ENCODE measurements around the gene NOS2. TPM values are rescaled to one million over a fixed set of nuclear protein-coding genes. Genes with fewer than 3 reads are reported as not detected.
"Not testable (repeated sequence)": the region's sequence is repeated elsewhere in the genome, so short reads cannot be mapped to it uniquely, and the experiment has no call there.

The NOS2 gene
- polyA plus RNA-seq (2011; rRNA removed) (not detected in 2 replicates), polyA minus RNA-seq (2011; rRNA and poly(A)+ RNA removed) (not detected in 2 replicates)

DNA sequence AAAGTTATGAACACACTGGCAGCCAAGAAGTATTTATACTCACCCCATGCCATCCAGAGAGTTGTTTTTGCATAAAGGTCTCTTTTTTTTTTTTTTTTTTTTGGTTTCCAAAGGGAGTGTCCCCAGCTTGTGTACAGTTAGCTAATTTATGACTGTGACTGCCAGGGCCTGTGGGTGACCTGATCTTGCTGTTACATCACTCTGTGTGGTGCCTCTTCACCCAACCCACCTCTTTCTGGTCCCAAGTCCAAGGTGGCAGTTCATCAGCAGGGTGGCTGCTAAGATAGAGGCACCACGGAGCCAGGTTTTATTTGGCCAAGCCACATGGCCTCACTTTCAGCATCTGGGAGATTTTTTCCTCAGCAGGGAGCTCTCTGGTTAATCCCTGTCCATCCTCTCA, at the start of gene NOS2:
Gene NOS2 (minus strand): TSS at position 8 of the 400 bp plus-strand sequence. CDS start 1,720 bp downstream, outside the sequence.
- TF ChIP-seq, protein P1, sequence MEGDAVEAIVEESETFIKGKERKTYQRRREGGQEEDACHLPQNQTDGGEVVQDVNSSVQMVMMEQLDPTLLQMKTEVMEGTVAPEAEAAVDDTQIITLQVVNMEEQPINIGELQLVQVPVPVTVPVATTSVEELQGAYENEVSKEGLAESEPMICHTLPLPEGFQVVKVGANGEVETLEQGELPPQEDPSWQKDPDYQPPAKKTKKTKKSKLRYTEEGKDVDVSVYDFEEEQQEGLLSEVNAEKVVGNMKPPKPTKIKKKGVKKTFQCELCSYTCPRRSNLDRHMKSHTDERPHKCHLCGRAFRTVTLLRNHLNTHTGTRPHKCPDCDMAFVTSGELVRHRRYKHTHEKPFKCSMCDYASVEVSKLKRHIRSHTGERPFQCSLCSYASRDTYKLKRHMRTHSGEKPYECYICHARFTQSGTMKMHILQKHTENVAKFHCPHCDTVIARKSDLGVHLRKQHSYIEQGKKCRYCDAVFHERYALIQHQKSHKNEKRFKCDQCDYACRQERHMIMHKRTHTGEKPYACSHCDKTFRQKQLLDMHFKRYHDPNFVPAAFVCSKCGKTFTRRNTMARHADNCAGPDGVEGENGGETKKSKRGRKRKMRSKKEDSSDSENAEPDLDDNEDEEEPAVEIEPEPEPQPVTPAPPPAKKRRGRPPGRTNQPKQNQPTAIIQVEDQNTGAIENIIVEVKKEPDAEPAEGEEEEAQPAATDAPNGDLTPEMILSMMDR (IDR thresholded peaks at IDR 0.05; ENCODE audit: low read depth, low read length) = no peak
- Histone ChIP-seq H3K4me3 (ENCODE audit: low read depth, low read length) (no peak within 1 kb of the TSS), H3K9me3 (ENCODE audit: control insufficient read depth, insufficient read depth, low read length) (no peaks in the 10 kb centered on the region), H3K27me3 (ENCODE audit: control insufficient read depth, insufficient read depth, low read length) (peaks cover 14% of the 10 kb centered on the region), H3K27ac (ENCODE audit: low read depth, low read length) (no peak within 1 kb of the TSS)
- ChIA-PET CTCF (interaction anchor here (9.0 kb wide), 1 partner anchor 81 kb away, joined by 291 read pairs; no protein-coding TSS in a partner anchor), POLR2A (interaction anchor here (0.7 kb wide), 1 partner anchor 99 kb away, joined by 3 read pairs; no protein-coding TSS in a partner anchor)
- DNase-seq (ENCODE audit: low read depth, low spot score) = no peak

DNA sequence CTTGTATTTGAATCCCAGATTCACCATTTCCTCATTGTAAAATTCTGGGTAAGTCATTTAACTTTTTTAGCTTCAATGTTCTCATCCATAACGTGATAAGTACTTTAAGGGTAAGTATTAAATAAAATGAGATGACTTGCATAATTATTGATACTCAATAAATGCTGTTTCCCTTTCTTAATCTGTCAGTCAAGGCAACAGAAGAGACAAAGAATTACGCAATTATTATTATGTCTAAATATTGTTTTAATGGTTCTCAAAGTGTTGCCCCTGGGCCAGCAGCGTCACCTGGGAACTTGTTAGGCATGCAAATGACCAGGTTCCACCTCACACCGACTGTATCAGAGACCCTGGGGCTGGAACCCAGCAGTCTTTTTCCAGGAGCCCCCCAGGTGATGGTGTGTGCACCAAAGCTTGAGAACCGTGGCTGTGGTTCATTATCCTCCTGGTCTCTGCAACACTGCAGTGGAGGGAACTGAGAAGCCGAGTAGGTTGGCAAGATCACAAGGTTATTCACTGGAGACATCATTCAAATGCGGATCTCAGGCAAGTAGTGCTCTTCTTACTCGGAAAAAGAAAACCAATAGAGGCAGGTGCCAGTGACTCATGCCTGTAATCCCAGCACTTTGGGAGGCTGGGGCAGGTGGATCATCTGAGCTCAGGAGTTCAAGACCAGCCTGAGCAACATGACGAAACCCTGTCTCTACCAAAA, 49.3 kb upstream of the NOS2 start:
- no peak overlapping the region for H3K4me3 ChIP-seq (ENCODE audit: low read depth, low read length)
- POLR2A ChIA-PET = no interaction called here
- CTCF ChIA-PET = interaction anchor here (0.6 to 1.4 kb wide), 3 partner anchors 30 to 403 kb away, joined by 3 to 4 read pairs (median 3); no protein-coding TSS in a partner anchor

DNA sequence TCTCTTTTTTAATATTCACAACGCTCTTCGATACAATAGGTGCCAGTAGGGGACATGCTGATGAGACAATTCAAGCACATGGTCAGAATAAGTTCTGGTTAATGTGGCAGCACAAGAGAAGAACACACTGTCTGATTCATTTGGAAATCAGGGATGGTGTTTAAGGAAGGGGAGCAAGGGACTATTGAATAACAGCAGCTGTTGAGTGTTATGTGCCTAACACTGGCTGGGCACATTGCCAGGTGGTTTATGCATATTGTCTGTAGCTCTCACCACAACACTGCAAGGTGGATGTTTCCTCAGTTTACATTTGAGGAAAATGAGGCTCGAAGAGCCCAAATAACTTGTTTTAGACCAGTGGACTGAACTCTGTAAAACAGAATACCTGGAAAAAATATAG, 48.6 kb upstream of the NOS2 start:
- CTCF ChIA-PET = interaction anchor here (1.4 kb wide), 1 partner anchor 31 kb away, joined by 3 read pairs; no protein-coding TSS in a partner anchor
- H3K4me3 ChIP-seq (ENCODE audit: low read depth, low read length) = no peak overlapping the region
- TF ChIP-seq, protein P1 (IDR thresholded peaks at IDR 0.05; ENCODE audit: low read depth, low read length) = no peak
- peaks cover 5% of the 10 kb centered on the region for H3K27me3 ChIP-seq (ENCODE audit: control insufficient read depth, insufficient read depth, low read length)
- DNase-seq (ENCODE audit: low read depth, low spot score) = no peak
- H3K27ac ChIP-seq (ENCODE audit: low read depth, low read length) = no peak overlapping the region
- POLR2A ChIA-PET = no interaction called here
- H3K9me3 ChIP-seq (ENCODE audit: control insufficient read depth, insufficient read depth, low read length) = no peaks in the 10 kb centered on the region; the same call in 1 of the 2 replicates

More for the DNA sequence above, 49.3 kb upstream of the NOS2 start:
- Histone ChIP-seq H3K27me3 (ENCODE audit: control insufficient read depth, insufficient read depth, low read length) (peaks cover 5% of the 10 kb centered on the region), H3K27ac (ENCODE audit: low read depth, low read length) (no peak overlapping the region), H3K9me3 (ENCODE audit: control insufficient read depth, insufficient read depth, low read length) (no peaks in the 10 kb centered on the region; the same call in 1 of the 2 replicates)
- DNase-seq (ENCODE audit: low read depth, low spot score) = no peak
- TF ChIP-seq, protein P1 (IDR thresholded peaks at IDR 0.05; ENCODE audit: low read depth, low read length) = no peak

DNA sequence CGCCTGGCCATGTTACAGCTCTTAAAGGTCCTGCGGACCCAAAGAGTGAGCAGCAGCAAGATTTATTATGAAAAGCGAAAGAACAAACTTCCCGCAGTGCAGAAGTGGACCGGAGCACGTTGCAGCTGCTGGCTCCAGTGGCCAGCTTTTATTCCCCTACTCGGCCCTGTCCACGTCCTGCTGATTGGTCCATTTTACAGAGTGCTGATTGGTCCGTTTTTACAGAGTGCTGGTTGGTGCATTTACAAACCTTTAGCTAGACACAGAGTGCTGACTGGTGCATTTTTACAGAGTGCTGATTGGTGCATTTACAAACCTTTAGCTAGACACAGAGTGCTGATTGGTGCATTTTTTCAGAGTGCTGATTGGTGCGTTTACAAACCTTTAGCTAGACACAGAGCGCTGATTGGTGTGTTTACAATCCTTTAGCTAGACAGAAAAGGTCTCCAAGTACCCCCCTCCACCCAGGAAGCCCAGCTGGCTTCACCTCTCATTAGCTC, 46.5 kb upstream of the NOS2 start:
- POLR2A ChIA-PET; CTCF ChIA-PET; H3K9me3 ChIP-seq (ENCODE audit: control insufficient read depth, insufficient read depth, low read length); DNase-seq (ENCODE audit: low read depth, low spot score); H3K27me3 ChIP-seq (ENCODE audit: control insufficient read depth, insufficient read depth, low read length); H3K4me3 ChIP-seq (ENCODE audit: low read depth, low read length); H3K27ac ChIP-seq (ENCODE audit: low read depth, low read length): not testable (repeated sequence)

DNA sequence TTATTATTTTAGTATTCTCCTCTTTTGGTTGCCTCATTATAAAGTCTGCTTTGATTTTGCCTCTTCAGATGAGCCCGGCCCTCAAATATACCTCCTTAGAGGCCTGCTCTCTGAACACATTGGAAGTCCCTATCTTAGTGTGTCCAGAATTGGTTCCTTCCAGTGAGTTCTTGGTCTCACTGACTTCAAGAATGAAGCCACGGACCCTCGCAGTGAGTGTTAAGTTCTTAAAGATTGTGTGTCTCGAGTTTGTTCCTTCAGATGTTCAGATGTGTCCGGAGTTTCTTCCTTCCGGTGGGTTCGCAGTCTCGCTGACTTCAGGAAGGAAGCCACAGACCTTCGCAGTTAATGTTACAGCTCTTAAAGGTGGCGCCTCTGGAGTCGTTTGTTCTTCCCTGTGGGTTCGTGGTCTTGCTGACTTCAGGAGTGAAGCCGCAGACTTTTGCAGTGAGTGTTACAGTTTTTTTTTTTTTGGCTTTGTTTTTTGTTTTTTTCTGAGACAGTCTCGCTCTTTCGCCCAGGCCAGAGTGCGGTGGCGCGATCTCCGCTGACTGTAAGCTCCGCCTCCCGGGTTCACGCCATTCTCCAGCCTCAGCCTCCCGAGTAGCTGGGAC, 45.8 kb upstream of the NOS2 start:
- no peak overlapping the region for H3K27ac ChIP-seq (ENCODE audit: low read depth, low read length)
- no peaks in the 10 kb centered on the region for H3K27me3 ChIP-seq (ENCODE audit: control insufficient read depth, insufficient read depth, low read length)
- CTCF ChIA-PET = no interaction called here
- H3K4me3 ChIP-seq (ENCODE audit: low read depth, low read length) = no peak overlapping the region
- POLR2A ChIA-PET = no interaction called here
- TF ChIP-seq, protein P1 (IDR thresholded peaks at IDR 0.05; ENCODE audit: low read depth, low read length) = no peak
- no peak for DNase-seq (ENCODE audit: low read depth, low spot score)
- H3K9me3 ChIP-seq (ENCODE audit: control insufficient read depth, insufficient read depth, low read length) = no peaks in the 10 kb centered on the region; the same call in 1 of the 2 replicates

Data from AG04450 (cell line).